GM13976 (cell line): Measurements from ENCODE around the gene MIGA2.
"Not testable (repeated sequence)": the region's sequence is repeated elsewhere in the genome, so short reads cannot be mapped to it uniquely, and the experiment has no call there.

Source experiments
- DNase-seq: peaks from one replicate; pipeline ENCODE4 v3.0.0; 2012; ENCODE audit warnings: low spot score
- in situ Hi-C: fragments of 300-500 bp; cut with MboI; formaldehyde crosslinking; loops from one replicate; pipeline ENCODE4 v1.12.0; 2022; ENCODE audit warnings: low sequenced_read_pairs, mixed read lengths, inconsistent platforms; ENCODE audit not compliant: unreplicated experiment
- TF ChIP-seq, protein P1 (sequence below): IDR thresholded peaks from 2 replicates; pipeline ENCODE4 v1.5.1; 2012; ENCODE audit warnings: borderline replicate concordance, mild to moderate bottlenecking; ENCODE audit not compliant: insufficient read depth; ENCODE audit errors: extremely low read depth, missing control alignments, control extremely low read depth

MIGA2 gene

DNA sequence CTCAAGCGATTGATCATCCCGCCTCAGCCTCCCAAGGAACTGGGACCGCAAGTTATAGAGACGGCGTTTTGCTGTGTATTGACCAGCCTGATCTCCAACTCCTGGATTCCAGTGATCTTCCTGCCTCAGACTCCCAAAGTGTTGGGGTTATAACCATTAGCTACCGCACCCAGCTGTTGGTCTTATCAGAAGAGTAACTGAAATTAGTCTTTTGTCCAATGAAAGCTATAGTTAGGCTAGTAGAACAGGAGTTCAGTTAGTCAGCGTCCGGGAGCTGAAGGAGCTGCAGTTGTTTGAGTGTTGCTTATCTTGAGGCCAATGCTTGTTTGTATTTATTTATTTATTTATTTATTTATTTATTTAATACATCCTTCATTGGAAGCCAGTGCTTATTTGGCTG lies 3.2 kb upstream of the MIGA2 start:
- DNase-seq, result no peak
- TF ChIP-seq, protein P1, sequence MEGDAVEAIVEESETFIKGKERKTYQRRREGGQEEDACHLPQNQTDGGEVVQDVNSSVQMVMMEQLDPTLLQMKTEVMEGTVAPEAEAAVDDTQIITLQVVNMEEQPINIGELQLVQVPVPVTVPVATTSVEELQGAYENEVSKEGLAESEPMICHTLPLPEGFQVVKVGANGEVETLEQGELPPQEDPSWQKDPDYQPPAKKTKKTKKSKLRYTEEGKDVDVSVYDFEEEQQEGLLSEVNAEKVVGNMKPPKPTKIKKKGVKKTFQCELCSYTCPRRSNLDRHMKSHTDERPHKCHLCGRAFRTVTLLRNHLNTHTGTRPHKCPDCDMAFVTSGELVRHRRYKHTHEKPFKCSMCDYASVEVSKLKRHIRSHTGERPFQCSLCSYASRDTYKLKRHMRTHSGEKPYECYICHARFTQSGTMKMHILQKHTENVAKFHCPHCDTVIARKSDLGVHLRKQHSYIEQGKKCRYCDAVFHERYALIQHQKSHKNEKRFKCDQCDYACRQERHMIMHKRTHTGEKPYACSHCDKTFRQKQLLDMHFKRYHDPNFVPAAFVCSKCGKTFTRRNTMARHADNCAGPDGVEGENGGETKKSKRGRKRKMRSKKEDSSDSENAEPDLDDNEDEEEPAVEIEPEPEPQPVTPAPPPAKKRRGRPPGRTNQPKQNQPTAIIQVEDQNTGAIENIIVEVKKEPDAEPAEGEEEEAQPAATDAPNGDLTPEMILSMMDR, result no peak
- in situ Hi-C loops, result no loop called here

- in situ Hi-C loops, DNase-seq: not testable (repeated sequence)
Observed at GRCh38 chr9:129035838-129036237, 588 bp upstream of the MIGA2 start.

DNA sequence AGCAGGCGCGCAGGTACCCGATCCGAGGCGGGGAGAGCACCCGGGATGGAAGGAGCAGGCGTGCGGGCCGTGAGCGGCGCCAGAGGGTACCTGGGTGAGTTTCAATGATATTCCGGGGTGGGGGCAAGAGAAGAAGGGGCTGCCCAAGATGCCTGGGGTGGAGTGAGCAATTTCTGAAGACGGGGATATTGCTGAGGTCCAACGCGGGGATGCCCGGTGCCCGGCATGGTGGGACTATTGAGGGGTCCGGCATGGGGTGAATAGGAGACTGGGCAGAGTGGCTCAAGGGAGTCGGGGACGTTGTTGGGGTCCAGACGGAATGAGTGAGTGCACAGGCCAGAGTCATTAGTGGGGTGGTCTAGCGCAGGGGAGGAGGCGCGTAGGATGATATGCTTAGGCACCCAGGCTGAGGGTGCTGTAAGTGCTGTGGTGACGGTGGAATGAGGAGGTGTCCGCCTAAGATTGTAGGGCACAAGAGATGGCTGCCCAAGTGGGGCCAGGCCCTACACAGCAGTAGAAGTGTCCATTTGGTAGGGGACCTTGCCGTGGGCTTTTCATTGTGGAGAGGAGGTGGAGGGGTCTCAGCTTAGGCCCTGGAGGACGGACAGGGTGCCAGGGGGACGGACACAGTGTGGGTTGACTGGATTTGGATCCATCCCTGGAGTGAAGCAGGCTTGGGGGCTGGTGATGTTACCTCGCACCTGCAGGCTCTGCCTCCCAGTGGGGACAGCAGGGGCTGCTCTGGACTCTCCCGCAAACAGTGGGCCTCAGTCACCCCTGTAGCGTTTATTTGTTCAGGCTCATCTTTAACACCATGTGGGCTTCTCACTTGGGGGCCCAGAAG lies 719 bp downstream of the MIGA2 start:
- in situ Hi-C loops, result no loop called here

GRCh38 chr9:129037767-129038098 lies 1.3 kb downstream of the MIGA2 start:
- in situ Hi-C loops, result no loop called here
- DNase-seq, result no peak
- TF ChIP-seq, protein P1, result no peak

More for the DNA sequence above, 719 bp downstream of the MIGA2 start:
- TF ChIP-seq, protein P1, result no peak
- no peak for DNase-seq

DNA sequence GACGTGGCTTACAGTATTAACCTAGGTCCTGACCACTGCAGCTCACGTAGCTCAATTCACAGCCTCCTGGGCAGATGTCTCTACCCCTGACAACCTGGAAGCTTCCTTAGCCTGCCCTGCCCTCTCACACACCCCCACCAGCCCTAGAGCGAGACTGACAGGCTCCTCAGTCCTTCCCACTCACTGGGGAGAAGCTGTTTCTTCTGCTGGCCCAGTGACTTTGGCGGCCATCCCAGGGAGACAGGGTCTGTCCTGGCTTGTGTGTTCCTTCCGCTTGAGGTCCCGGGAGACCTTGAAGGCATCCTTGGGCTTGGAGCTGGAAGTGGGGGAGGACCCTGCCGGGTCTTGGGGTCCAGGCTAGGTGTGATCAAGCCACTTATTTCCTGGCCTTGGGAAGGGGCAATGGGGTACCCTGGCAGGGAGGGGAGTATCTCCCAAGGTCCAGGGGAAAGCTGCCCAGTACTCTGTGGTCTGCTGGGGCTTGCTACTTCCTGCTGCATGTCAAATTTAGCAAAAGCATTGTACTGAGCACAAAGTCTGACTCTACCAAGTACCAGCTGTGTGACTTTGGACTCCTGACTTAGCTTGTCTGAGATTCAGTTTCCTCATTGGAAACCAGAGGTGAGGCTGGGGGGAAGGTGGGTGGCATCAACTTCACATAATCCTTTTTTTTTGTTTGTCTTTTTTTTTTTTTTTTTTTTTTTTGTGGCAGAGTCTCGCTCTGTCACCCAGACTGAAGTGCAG lies 1.9 kb downstream of the MIGA2 start:
- in situ Hi-C loops, result no loop called here

GRCh38 chr9:129040113-129040643 lies 3.8 kb downstream of the MIGA2 start:
- TF ChIP-seq, protein P1, result no peak
- DNase-seq, result no peak
- in situ Hi-C loops, result no loop called here

More for the DNA sequence above, 1.9 kb downstream of the MIGA2 start:
- TF ChIP-seq, protein P1, result no peak
- DNase-seq, result no peak

DNA sequence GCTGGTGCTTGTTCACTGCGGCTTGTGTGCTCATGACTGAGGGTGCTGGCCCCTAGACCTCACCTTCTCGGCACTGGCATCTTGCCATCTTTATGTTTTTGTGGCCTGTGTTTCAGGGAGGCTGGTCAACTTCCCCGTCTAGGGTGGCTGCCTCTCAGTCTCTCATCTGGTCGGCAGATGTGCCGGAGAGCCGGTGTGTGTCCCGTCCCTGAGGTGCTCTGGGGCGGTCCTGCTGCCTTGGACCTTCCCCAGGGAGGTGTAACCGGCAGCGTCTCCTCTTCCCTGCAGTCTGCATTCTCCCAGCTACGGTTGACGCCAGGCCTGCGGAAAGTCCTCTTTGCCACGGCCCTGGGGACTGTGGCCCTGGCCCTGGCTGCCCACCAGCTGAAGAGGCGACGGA lies 5.6 kb downstream of the MIGA2 start:
- DNase-seq, result no peak
- TF ChIP-seq, protein P1, result no peak
- in situ Hi-C loops, result no loop called here
